ENCODE data around the gene TCEA2. TPM values are rescaled to one million over a fixed set of nuclear protein-coding genes. Genes with fewer than 3 reads are reported as not detected.

TCEA2 gene
- polyA plus RNA-seq, 3 donors, result 15.7 to 24.3 (median 16.0) TPM

DNA sequence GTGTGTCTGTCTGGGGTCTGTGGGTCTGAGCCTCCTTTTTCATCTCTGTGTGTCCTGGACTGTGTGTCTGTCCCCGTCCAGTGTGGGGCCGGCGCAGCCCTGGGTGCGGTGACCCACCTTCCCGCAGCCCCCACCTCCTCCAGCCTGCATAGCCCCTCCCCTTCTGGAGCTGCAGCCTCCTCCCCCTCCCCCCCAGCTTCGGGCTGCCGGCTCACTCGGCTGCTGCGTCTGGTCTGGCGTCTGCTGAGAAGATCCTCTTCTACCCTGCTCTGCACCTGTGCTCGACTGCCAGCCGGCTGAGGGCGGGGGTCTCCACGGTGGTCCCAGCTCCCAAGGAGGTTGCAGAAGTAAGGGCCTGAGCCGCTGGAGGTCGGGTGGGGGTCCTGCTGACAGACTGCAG lies 28.8 kb downstream of the TCEA2 start:
- H3K36me3 ChIP-seq (replicated peaks in 1 of 2; ENCODE audit: control insufficient read depth in 1 of 2, insufficient read depth in 2 of 2, low read length in 2 of 2), result peaks cover 7 to 13% of the 10 kb centered on the region in 2 donors
- Mint-ChIP-seq H3K36me3 (peaks cover 11% of the 10 kb centered on the region in 2 donors), H3K27me3 (ENCODE audit: low read depth in 3 of 3) (peaks cover 0 to 4% (median 0%) of the 10 kb centered on the region in 3 donors), H3K4me1 (peaks cover 6% of the 10 kb centered on the region), H3K9me3 (peaks cover 2 to 16% (median 6%) of the 10 kb centered on the region in 7 donors), H3K27ac (no peak overlapping the region), H3K4me3 (no peak overlapping the region)
- H3K9ac ChIP-seq (ENCODE audit: insufficient read depth, low read length, poor library complexity, severe bottlenecking), result no peak overlapping the region
- no peaks in the 10 kb centered on the region for H3K4me1 ChIP-seq (ENCODE audit: control insufficient read depth in 1 of 2, insufficient read depth in 2 of 2, low read length in 2 of 2)
- intact Hi-C loops (cut with micrococcal nuclease), result no loop called here
- no peak for DNase-seq
- peaks cover 0 to 8% of the 10 kb centered on the region in 2 donors for H3K9me3 ChIP-seq (replicated peaks in 1 of 2; ENCODE audit: control insufficient read depth in 1 of 2, insufficient read depth in 1 of 2, low read length in 2 of 2)
- 79% methylated on average over 12 of the region's 16 CpGs for WGBS (ENCODE audit: insufficient coverage)
- no peak overlapping the region for H3K4me3 ChIP-seq (replicated peaks in 1 of 3; ENCODE audit: low read depth in 2 of 3, low read length in 3 of 3)
- H3K79me2 ChIP-seq (ENCODE audit: insufficient read depth, low read length), result no peaks in the 10 kb centered on the region
- H4K20me1 ChIP-seq (ENCODE audit: insufficient read depth, low read length), result peaks cover 48% of the 10 kb centered on the region
- no peak overlapping the region for H3K4me2 ChIP-seq (replicated peaks; ENCODE audit: extremely low read depth, low read length, poor library complexity, severe bottlenecking)
- no peak overlapping the region for H3K27ac ChIP-seq (ENCODE audit: low read depth in 1 of 2, low read length in 2 of 2)
- no peak overlapping the region for H2AFZ ChIP-seq (ENCODE audit: insufficient read depth, low read depth, low read length, poor library complexity, severe bottlenecking)
- H3K27me3 ChIP-seq (ENCODE audit: control insufficient read depth in 2 of 2, insufficient read depth in 2 of 2, low read length in 2 of 2), result no peaks in the 10 kb centered on the region
- TF ChIP-seq, protein P1, sequence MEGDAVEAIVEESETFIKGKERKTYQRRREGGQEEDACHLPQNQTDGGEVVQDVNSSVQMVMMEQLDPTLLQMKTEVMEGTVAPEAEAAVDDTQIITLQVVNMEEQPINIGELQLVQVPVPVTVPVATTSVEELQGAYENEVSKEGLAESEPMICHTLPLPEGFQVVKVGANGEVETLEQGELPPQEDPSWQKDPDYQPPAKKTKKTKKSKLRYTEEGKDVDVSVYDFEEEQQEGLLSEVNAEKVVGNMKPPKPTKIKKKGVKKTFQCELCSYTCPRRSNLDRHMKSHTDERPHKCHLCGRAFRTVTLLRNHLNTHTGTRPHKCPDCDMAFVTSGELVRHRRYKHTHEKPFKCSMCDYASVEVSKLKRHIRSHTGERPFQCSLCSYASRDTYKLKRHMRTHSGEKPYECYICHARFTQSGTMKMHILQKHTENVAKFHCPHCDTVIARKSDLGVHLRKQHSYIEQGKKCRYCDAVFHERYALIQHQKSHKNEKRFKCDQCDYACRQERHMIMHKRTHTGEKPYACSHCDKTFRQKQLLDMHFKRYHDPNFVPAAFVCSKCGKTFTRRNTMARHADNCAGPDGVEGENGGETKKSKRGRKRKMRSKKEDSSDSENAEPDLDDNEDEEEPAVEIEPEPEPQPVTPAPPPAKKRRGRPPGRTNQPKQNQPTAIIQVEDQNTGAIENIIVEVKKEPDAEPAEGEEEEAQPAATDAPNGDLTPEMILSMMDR (IDR thresholded peaks at IDR 0.05), result no peak

DNA sequence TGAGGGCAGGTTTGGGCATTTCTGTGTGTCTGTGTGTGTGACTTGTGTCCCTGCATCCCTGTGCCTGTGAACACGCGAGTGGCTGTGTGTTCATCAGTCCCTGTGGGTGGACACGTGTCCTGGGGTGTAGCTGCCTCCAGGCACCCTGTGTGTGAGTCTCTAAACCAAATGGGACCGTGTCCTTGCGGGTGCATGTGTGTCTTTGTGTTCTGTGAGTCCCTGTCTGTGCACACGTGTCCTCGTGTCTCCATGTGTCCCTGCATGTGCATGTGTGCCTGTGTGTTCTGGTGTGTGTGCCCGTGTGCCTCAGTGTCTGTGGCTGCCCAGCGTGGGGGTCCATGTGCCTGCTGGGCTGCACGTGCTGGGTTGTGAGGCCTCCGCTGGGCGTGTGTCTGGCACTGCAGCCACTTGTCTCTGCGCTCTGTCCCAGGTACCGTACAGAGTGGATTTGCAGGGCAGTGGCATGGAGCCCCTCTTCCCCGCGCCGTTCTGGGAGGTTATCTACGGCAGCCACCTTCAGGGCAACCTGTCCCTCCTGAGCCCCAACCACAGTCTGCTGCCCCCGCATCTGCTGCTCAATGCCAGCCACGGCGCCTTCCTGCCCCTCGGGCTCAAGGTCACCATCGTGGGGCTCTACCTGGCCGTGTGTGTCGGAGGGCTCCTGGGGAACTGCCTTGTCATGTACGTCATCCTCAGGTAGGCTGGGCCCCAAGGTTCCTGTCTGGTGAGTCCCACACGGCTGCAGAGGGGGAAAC lies 29.4 kb downstream of the TCEA2 start:
- WGBS (ENCODE audit: insufficient coverage), result 93% methylated on average over 27 of the region's 27 CpGs
- H3K4me3 Mint-ChIP-seq, result no peak overlapping the region
- no peak overlapping the region for H3K27ac ChIP-seq (ENCODE audit: low read depth in 1 of 2, low read length in 2 of 2)

More for the DNA sequence above, 29.4 kb downstream of the TCEA2 start:
- H3K36me3 ChIP-seq (replicated peaks in 1 of 2; ENCODE audit: control insufficient read depth in 1 of 2, insufficient read depth in 2 of 2, low read length in 2 of 2), result peaks cover 13 to 20% of the 10 kb centered on the region in 2 donors
- H3K4me2 ChIP-seq (replicated peaks; ENCODE audit: extremely low read depth, low read length, poor library complexity, severe bottlenecking), result no peak overlapping the region
- TF ChIP-seq, protein P1 (IDR thresholded peaks at IDR 0.05), result no peak
- Mint-ChIP-seq H3K27ac (peak overlapping the region in 1 of 7 donors; percentile 18), H3K36me3 (peaks cover 13 to 15% of the 10 kb centered on the region in 2 donors), H3K4me1 (peaks cover 6% of the 10 kb centered on the region), H3K9me3 (peaks cover 2 to 14% (median 5%) of the 10 kb centered on the region in 7 donors), H3K27me3 (ENCODE audit: low read depth in 3 of 3) (peaks cover 0 to 4% (median 0%) of the 10 kb centered on the region in 3 donors)
- H2AFZ ChIP-seq (ENCODE audit: insufficient read depth, low read depth, low read length, poor library complexity, severe bottlenecking), result no peak overlapping the region
- peaks cover 0 to 5% of the 10 kb centered on the region in 2 donors for H3K9me3 ChIP-seq (replicated peaks in 1 of 2; ENCODE audit: control insufficient read depth in 1 of 2, insufficient read depth in 1 of 2, low read length in 2 of 2)
- no peak overlapping the region for H3K9ac ChIP-seq (ENCODE audit: insufficient read depth, low read length, poor library complexity, severe bottlenecking)
- no peaks in the 10 kb centered on the region for H3K27me3 ChIP-seq (ENCODE audit: control insufficient read depth in 2 of 2, insufficient read depth in 2 of 2, low read length in 2 of 2)
- no peak overlapping the region for H3K4me3 ChIP-seq (replicated peaks in 1 of 3; ENCODE audit: low read depth in 2 of 3, low read length in 3 of 3)
- no peaks in the 10 kb centered on the region for H3K4me1 ChIP-seq (ENCODE audit: control insufficient read depth in 1 of 2, insufficient read depth in 2 of 2, low read length in 2 of 2)
- H4K20me1 ChIP-seq (ENCODE audit: insufficient read depth, low read length), result peaks cover 47% of the 10 kb centered on the region
- intact Hi-C loops (cut with micrococcal nuclease), result no loop called here
- no peak for DNase-seq
- no peaks in the 10 kb centered on the region for H3K79me2 ChIP-seq (ENCODE audit: insufficient read depth, low read length)

Data from CD14-positive monocyte (primary cell).